ENCODE data around the gene SLC7A14. TPM values are rescaled to one million over a fixed set of nuclear protein-coding genes. Genes with fewer than 3 reads are reported as not detected.

SLC7A14 gene
- polyA plus RNA-seq, 1 experiment: 0.60 TPM

- Histone ChIP-seq H3K4me3 (ENCODE audit: low read depth, low read length) (no peak overlapping the region), H3K27me3 (ENCODE audit: control insufficient read depth, insufficient read depth, low read length) (no peaks in the 10 kb centered on the region), H3K36me3 (ENCODE audit: control insufficient read depth, insufficient read depth, low read length) (no peaks in the 10 kb centered on the region)
- no peak for DNase-seq (ENCODE audit: low read depth)
- TF ChIP-seq, protein P1, sequence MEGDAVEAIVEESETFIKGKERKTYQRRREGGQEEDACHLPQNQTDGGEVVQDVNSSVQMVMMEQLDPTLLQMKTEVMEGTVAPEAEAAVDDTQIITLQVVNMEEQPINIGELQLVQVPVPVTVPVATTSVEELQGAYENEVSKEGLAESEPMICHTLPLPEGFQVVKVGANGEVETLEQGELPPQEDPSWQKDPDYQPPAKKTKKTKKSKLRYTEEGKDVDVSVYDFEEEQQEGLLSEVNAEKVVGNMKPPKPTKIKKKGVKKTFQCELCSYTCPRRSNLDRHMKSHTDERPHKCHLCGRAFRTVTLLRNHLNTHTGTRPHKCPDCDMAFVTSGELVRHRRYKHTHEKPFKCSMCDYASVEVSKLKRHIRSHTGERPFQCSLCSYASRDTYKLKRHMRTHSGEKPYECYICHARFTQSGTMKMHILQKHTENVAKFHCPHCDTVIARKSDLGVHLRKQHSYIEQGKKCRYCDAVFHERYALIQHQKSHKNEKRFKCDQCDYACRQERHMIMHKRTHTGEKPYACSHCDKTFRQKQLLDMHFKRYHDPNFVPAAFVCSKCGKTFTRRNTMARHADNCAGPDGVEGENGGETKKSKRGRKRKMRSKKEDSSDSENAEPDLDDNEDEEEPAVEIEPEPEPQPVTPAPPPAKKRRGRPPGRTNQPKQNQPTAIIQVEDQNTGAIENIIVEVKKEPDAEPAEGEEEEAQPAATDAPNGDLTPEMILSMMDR (IDR thresholded peaks at IDR 0.05; ENCODE audit: insufficient read depth, low read depth, low read length): no peak
- ChIA-PET CTCF (no interaction called here), POLR2A (interaction anchor here (0.5 kb wide), 1 partner anchor 371 kb away, joined by 4 read pairs; no protein-coding TSS in a partner anchor)
Observed at GRCh38 chr3:170470063-170471016, 115.5 kb downstream of the SLC7A14 start.

DNA sequence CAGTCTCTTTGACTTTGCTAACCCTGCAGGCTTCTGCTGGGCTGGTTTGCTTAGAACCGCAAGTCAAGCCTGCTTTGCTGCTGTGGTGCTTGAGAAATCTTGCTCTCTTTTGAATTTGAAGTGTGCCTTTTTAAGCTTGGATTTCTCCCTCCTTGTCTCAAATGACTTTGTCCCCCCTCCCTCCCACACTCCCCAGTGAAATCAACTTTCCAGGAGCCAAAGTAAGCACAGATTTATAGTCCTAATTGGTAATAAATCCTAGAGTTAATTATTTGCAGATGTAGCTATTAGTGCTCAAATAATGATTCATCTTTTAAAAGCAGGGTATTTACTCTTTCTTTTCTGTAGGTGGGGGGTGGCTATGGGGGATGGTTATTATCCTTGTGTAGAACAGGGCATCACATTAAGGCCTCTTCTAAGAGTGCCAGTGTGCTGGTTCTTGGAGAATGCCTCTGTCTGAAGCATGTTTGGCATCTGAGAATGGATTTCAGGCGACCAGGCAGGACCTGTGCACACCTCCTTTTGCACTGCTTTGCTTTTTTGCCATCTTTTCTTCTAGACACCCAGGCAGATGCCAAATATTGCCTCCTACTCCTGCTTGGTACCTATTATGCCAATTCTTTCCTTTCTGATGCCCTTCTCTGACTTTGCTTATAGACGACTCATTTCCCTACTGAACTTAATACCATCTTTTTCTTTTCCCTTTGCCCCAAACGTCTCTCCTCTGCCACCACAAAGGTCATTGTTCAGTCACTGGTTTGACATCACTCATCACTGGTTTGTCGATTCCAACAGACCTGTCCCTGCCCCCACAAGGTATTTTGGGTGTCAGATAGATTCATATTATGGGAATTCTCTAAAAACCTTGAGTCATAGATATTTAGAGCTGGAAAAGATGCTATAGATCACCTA lies 116.5 kb downstream of the SLC7A14 start:
- no peaks in the 10 kb centered on the region for H3K36me3 ChIP-seq (ENCODE audit: control insufficient read depth, insufficient read depth, low read length)
- no peak overlapping the region for H3K4me3 ChIP-seq (ENCODE audit: low read depth, low read length)
- ChIA-PET POLR2A (interaction anchor here (0.6 kb wide), 3 partner anchors 62 to 379 kb away, joined by 3 to 15 read pairs (median 4); no protein-coding TSS in a partner anchor), CTCF (interaction anchor here (1.0 to 1.8 kb wide), 4 partner anchors 9 to 343 kb away, joined by 3 to 6 read pairs (median 4); no protein-coding TSS in a partner anchor)
- TF ChIP-seq, protein P1 (IDR thresholded peaks at IDR 0.05; ENCODE audit: insufficient read depth, low read depth, low read length): no peak
- peak; percentile 91 for DNase-seq (ENCODE audit: low read depth)
- no peaks in the 10 kb centered on the region for H3K27me3 ChIP-seq (ENCODE audit: control insufficient read depth, insufficient read depth, low read length)

- Histone ChIP-seq H3K4me3 (ENCODE audit: low read depth, low read length) (no peak overlapping the region), H3K36me3 (ENCODE audit: control insufficient read depth, insufficient read depth, low read length) (no peaks in the 10 kb centered on the region), H3K27me3 (ENCODE audit: control insufficient read depth, insufficient read depth, low read length) (no peaks in the 10 kb centered on the region)
- POLR2A ChIA-PET: no interaction called here
- CTCF ChIA-PET: interaction anchor here (1.8 kb wide), 1 partner anchor 9 kb away, joined by 5 read pairs; no protein-coding TSS in a partner anchor
- TF ChIP-seq, protein P1 (IDR thresholded peaks at IDR 0.05; ENCODE audit: insufficient read depth, low read depth, low read length): no peak
- DNase-seq (ENCODE audit: low read depth): no peak
Observed at GRCh38 chr3:170467571-170468147, 118.2 kb downstream of the SLC7A14 start.

DNA sequence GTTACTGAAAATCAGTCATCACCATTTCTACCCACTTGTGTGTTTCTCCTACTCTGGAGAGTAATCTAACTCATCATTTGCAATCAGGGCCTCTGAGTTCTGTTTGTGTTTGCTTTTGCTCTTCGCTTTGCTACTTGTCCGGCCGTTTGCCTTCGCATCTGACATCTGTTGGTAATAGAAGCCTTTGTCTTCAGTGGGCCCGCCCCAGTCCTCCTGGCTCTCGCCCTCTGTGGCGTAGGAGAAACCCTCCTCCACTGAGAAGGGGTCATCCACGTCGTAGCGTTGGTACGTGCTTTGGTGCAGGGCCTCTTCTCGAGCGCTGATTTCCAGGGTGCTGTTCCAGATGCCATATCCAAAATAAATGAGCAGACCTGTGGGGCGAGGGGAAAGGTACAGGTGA lies 118.9 kb downstream of the SLC7A14 start:
- ChIA-PET CTCF (no interaction called here), POLR2A (no interaction called here)
- no peak for DNase-seq (ENCODE audit: low read depth)
- TF ChIP-seq, protein P1 (IDR thresholded peaks at IDR 0.05; ENCODE audit: insufficient read depth, low read depth, low read length): no peak
- Histone ChIP-seq H3K4me3 (ENCODE audit: low read depth, low read length) (no peak overlapping the region), H3K27me3 (ENCODE audit: control insufficient read depth, insufficient read depth, low read length) (no peaks in the 10 kb centered on the region), H3K36me3 (ENCODE audit: control insufficient read depth, insufficient read depth, low read length) (no peaks in the 10 kb centered on the region)
